Nephron (organoid): ENCODE results near the gene RGL4.

Source experiments
- H3K27ac Mint-ChIP-seq, 3 experiments: 2 replicates each; pipeline ENCODE4 v1.8.0; 2020; ENCODE audit warnings: mixed read lengths in 3 of 3, mild to moderate bottlenecking in 2 of 3, moderate library complexity in 1 of 3
- H3K27me3 Mint-ChIP-seq: 2 replicates; pipeline ENCODE4 v1.8.0; 2021; ENCODE audit warnings: low read depth, mild to moderate bottlenecking, moderate library complexity, mixed read lengths
- H3K36me3 Mint-ChIP-seq: 2 replicates; pipeline ENCODE4 v1.8.0; 2020; ENCODE audit warnings: low read depth, mixed read lengths
- H3K4me1 Mint-ChIP-seq: 2 replicates; pipeline ENCODE4 v1.8.0; 2020; ENCODE audit warnings: mixed read lengths
- H3K4me3 Mint-ChIP-seq, 3 experiments: 2 replicates each; pipeline ENCODE4 v1.8.0; 2020; ENCODE audit warnings: mild to moderate bottlenecking in 3 of 3, mixed read lengths in 3 of 3, moderate library complexity in 2 of 3
- H3K9me3 Mint-ChIP-seq: 2 replicates; pipeline ENCODE4 v1.8.0; 2020; ENCODE audit warnings: mixed read lengths
- TF ChIP-seq, protein P1 (sequence below), 3 experiments: fragments of 200-600 bp; sonication (generic); IDR thresholded peaks; one replicate each; pipeline ENCODE4 v1.5.0; 2021; ENCODE audit warnings: antibody characterized with exemption in 3 of 3; ENCODE audit not compliant: unreplicated experiment in 3 of 3

The RGL4 gene

DNA sequence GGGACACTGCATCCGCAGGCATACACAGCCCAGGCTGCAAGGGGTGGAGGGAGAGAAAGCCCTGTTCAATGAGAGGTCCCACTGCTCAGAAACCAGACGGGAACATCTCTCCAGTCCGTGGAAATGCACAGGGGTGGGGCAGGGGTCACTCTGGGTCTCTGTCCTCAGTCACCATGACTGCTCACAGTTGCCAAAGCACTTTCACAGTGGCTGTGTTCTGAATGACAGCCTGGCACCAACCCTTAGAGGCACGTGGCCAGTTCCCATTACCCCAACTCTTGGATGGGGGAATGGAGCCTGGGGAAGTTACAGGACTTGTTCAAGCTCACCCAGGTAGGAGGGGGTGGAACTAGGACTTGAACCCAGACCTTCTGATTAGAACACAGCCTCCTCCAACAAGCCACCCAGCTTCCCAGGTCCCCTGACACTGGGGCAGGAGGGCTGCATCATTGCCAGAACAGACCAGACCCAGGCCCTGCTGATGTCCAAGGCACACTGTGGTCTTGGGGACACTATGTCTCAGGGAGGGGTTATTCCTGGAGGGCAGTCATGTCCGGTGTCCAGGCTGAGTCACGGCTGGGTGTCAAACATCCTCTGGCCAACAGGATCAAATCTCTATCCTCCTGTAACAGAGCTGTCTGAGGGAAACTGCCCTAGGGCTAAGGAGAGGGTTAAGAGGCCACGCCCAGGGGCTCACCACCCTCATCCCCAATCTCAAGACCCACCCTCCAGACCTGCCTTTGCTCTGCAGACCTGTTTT, 51.9 kb downstream of the RGL4 start:
- H3K4me1 Mint-ChIP-seq, result peaks cover 28% of the 10 kb centered on the region
- H3K36me3 Mint-ChIP-seq, result peaks cover 43% of the 10 kb centered on the region
- no peak overlapping the region for H3K4me3 Mint-ChIP-seq
- TF ChIP-seq, protein P1, sequence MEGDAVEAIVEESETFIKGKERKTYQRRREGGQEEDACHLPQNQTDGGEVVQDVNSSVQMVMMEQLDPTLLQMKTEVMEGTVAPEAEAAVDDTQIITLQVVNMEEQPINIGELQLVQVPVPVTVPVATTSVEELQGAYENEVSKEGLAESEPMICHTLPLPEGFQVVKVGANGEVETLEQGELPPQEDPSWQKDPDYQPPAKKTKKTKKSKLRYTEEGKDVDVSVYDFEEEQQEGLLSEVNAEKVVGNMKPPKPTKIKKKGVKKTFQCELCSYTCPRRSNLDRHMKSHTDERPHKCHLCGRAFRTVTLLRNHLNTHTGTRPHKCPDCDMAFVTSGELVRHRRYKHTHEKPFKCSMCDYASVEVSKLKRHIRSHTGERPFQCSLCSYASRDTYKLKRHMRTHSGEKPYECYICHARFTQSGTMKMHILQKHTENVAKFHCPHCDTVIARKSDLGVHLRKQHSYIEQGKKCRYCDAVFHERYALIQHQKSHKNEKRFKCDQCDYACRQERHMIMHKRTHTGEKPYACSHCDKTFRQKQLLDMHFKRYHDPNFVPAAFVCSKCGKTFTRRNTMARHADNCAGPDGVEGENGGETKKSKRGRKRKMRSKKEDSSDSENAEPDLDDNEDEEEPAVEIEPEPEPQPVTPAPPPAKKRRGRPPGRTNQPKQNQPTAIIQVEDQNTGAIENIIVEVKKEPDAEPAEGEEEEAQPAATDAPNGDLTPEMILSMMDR (IDR thresholded peaks at IDR 0.05; ENCODE audit: unreplicated experiment in 3 of 3), result no peak
- H3K27ac Mint-ChIP-seq, result peak overlapping the region in 2 of 3 experiments; percentile 83 to 92
- H3K27me3 Mint-ChIP-seq, result no peaks in the 10 kb centered on the region
- H3K9me3 Mint-ChIP-seq, result no peaks in the 10 kb centered on the region

DNA sequence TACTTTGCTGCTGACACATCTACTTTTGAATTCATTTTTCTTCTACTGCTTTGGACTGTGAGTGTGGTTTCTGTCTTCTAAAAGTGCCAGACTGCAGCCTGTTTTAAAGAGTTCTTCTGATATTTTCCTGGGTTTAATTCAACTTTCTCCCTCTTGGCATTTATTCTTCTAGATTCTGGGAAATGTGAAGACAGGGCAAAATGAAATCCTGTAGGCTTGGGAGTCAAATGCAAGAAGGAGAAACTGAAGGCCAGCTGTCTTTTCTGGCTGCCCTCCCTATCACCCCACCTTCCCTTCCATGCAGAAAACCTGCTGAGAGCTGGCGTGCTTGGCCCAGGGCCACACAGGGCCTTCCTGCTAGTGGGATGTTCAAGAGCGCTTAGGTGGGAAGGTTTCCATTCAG, 52.5 kb downstream of the RGL4 start:
- Mint-ChIP-seq H3K4me1 (peaks cover 28% of the 10 kb centered on the region), H3K27me3 (no peaks in the 10 kb centered on the region), H3K4me3 (peak overlapping the region in 1 of 3 experiments; percentile 18), H3K9me3 (no peaks in the 10 kb centered on the region), H3K27ac (peak overlapping the region in 2 of 3 experiments; percentile 83 to 92), H3K36me3 (peaks cover 43% of the 10 kb centered on the region)
- TF ChIP-seq, protein P1 (IDR thresholded peaks at IDR 0.05; ENCODE audit: unreplicated experiment in 3 of 3), result no peak

DNA sequence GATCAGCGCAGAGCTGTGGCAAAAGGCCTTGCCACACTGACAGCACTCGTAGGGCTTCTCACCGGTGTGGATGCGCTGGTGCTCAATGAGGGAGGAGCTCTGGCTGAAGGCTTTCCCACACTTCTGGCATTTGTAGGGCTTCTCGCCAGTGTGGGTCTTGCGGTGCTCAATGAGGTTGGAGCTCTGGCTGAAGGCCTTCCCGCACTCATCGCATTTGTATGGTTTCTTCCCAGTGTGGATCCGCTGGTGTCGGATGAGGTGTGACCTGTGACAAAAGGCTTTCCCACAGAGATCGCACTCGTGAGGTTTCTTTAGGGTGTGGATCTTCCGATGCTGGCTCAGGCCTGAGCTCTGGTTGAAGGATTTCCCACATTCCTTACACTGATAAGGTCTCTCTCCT, 53.2 kb downstream of the RGL4 start:
- Mint-ChIP-seq H3K36me3 (peaks cover 38% of the 10 kb centered on the region), H3K27ac (peak overlapping the region in 1 of 3 experiments; percentile 92), H3K27me3 (no peaks in the 10 kb centered on the region), H3K9me3 (no peaks in the 10 kb centered on the region), H3K4me1 (peaks cover 28% of the 10 kb centered on the region), H3K4me3 (no peak overlapping the region)
- TF ChIP-seq, protein P1 (IDR thresholded peaks at IDR 0.05; ENCODE audit: unreplicated experiment in 3 of 3), result no peak

DNA sequence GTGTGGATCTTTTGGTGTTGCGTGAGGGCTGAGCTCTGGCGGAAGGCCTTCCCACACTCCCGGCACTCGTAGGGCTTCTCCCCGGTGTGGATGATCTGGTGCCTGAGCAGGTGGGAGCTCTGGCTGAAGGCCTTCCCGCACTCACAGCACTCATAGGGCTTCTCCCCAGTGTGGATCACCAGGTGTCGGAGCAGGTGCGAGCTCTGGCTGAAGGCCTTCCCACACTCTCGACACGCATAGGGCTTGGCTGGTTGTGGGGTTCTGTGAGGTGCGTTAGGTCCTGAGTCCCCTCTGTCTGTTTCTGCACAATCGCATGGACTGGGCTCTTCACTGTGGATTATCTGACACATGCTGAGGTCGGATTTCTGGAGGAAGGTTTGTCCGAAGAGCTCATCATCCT, 53.7 kb downstream of the RGL4 start:
- Mint-ChIP-seq H3K27ac (peak overlapping the region in 1 of 3 experiments; percentile 92), H3K27me3 (no peaks in the 10 kb centered on the region), H3K36me3 (peaks cover 38% of the 10 kb centered on the region), H3K4me3 (no peak overlapping the region), H3K9me3 (no peaks in the 10 kb centered on the region), H3K4me1 (peaks cover 29% of the 10 kb centered on the region)
- TF ChIP-seq, protein P1 (IDR thresholded peaks at IDR 0.05; ENCODE audit: unreplicated experiment in 3 of 3), result no peak

DNA sequence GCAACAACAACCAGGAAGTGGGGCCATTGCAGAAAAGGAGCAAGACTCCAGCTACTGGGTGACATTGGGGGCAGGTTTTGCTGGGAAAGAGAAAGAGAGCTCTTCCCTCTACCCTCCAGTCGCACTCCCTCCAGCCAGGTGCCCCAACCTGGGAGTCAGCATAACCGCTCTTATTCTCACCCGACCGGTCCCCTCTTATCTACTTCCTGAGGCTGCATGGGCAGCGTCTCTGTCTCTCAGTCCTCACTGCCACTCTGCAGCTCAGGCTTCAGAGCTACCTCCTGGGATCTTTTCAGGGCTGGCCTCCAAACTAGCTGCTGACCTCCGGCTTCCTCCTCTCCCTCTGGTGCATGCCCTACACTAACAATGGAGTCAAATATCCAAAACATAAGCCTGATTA, 55.0 kb downstream of the RGL4 start:
- H3K27me3 Mint-ChIP-seq, result no peaks in the 10 kb centered on the region
- H3K9me3 Mint-ChIP-seq, result no peaks in the 10 kb centered on the region
- no peak overlapping the region for H3K27ac Mint-ChIP-seq
- no peak overlapping the region for H3K4me3 Mint-ChIP-seq
- peaks cover 37% of the 10 kb centered on the region for H3K36me3 Mint-ChIP-seq
- peaks cover 40% of the 10 kb centered on the region for H3K4me1 Mint-ChIP-seq
- TF ChIP-seq, protein P1 (IDR thresholded peaks at IDR 0.05; ENCODE audit: unreplicated experiment in 3 of 3), result no peak
